ENCODE measurements around the gene TAF4.

TAF4 gene, protein sequence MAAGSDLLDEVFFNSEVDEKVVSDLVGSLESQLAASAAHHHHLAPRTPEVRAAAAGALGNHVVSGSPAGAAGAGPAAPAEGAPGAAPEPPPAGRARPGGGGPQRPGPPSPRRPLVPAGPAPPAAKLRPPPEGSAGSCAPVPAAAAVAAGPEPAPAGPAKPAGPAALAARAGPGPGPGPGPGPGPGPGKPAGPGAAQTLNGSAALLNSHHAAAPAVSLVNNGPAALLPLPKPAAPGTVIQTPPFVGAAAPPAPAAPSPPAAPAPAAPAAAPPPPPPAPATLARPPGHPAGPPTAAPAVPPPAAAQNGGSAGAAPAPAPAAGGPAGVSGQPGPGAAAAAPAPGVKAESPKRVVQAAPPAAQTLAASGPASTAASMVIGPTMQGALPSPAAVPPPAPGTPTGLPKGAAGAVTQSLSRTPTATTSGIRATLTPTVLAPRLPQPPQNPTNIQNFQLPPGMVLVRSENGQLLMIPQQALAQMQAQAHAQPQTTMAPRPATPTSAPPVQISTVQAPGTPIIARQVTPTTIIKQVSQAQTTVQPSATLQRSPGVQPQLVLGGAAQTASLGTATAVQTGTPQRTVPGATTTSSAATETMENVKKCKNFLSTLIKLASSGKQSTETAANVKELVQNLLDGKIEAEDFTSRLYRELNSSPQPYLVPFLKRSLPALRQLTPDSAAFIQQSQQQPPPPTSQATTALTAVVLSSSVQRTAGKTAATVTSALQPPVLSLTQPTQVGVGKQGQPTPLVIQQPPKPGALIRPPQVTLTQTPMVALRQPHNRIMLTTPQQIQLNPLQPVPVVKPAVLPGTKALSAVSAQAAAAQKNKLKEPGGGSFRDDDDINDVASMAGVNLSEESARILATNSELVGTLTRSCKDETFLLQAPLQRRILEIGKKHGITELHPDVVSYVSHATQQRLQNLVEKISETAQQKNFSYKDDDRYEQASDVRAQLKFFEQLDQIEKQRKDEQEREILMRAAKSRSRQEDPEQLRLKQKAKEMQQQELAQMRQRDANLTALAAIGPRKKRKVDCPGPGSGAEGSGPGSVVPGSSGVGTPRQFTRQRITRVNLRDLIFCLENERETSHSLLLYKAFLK

DNA sequence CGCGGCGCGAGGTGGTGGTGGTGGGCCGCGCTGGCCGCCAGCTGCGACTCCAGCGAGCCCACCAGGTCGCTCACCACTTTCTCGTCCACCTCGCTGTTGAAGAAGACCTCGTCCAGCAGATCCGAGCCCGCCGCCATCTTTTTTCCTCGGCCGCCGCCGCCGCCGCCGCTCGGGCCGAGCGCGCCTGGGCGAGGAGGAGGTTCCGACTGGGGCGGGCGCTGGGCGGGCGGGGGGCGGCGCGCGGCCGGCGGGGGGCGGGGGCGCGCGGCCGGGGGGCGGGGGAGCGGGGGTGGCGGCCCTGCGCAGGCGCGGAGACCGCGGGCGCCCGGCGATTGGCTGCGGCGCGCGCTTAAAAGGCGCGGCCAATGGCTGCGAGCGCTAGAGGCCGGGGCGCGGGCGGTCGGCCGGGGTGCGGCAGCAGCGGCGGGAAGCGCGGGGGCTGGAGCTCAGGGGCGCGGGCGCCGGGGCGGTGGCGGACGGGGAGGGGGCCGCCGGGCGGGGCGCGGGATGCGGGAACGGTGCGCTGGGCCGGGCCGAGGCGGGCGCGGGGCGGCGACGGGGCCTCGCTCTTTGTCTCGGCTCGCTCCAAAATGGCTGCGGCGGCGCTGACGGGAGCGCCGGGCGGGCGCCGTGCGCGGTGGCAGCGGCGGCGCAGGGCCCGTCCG lies at the start of gene TAF4:
Gene TAF4, minus strand, starts transcription at position 208 of the 665 bp plus-strand sequence. Its CDS starts 71 bp downstream, at position 137.
- Histone ChIP-seq H3K4me3 (ENCODE audit: low read depth, low read length) (peak within 1 kb of the TSS; percentile 68), H3K4me1 (ENCODE audit: control insufficient read depth, insufficient read depth, low read length) (peaks cover 24% of the 10 kb centered on the region), H3K36me3 (ENCODE audit: control insufficient read depth, insufficient read depth, low read length) (0 out of 2 replicates have a peak, but pooled peaks cover 2% of the 10 kb centered on the region), H3K27me3 (ENCODE audit: control insufficient read depth, insufficient read depth, low read length) (no peaks in the 10 kb centered on the region), H3K27ac (ENCODE audit: low read depth, low read length) (peak within 1 kb of the TSS; percentile 3; the same call in 1 of the 2 replicates), H3K9ac (ENCODE audit: low read length) (peak within 1 kb of the TSS; percentile 86), H3K9me3 (ENCODE audit: control insufficient read depth, insufficient read depth, low read depth, low read length) (no peaks in the 10 kb centered on the region)

DNA sequence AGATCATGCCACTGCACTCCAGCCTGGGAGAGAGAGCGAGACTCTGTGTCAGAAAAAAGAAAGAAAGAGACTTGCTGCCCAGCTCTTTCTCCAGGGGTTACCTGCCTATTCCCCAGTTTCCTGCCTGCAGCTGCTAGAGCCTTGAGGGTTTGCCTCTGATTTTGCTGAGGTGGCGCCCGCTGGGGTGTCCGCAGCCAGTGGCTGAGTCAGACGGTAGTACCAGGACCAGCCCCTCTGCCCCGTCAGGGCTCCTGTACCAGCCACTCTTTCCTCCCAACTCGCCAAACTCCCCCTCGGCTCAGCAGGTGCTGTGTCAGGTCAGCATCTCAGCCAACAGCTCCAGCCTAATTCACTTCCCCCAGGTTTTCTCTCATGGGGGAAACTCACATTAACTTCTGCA lies 49.2 kb upstream of the TAF4 start:
- no peak overlapping the region for H3K9ac ChIP-seq (ENCODE audit: low read length)

DNA sequence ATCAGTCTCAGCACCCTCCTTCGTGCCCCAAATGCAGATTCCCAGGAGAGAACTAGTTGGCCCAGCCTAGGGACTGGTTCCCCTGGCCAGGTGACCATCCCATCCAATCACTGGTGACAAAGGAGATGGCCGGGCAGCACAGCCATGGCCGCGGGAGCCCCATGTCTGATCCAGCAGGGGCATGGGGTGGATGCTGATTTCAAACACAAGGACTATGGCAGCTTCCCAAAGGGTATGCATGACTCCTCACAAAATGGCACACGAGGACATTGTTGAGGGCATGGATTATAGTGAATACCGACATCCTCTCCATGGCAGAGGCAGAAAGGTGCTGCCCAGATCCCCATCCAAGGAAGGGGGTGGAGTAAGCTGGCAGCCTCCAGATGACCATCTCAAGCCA lies 46.7 kb upstream of the TAF4 start:
- Histone ChIP-seq H3K36me3 (ENCODE audit: control insufficient read depth, insufficient read depth, low read length) (no peaks in the 10 kb centered on the region), H3K9me3 (ENCODE audit: control insufficient read depth, insufficient read depth, low read depth, low read length) (peaks cover 36% of the 10 kb centered on the region), H3K27ac (ENCODE audit: low read depth, low read length) (no peak overlapping the region)

More for the DNA sequence above, 49.2 kb upstream of the TAF4 start:
- Histone ChIP-seq H3K4me3 (ENCODE audit: low read depth, low read length) (no peak overlapping the region), H3K36me3 (ENCODE audit: control insufficient read depth, insufficient read depth, low read length) (no peaks in the 10 kb centered on the region), H3K27ac (ENCODE audit: low read depth, low read length) (no peak overlapping the region), H3K4me1 (ENCODE audit: control insufficient read depth, insufficient read depth, low read length) (peaks cover 7% of the 10 kb centered on the region; the same call in 1 of the 2 replicates), H3K9me3 (ENCODE audit: control insufficient read depth, insufficient read depth, low read depth, low read length) (peaks cover 16% of the 10 kb centered on the region), H3K27me3 (ENCODE audit: control insufficient read depth, insufficient read depth, low read length) (peaks cover 13% of the 10 kb centered on the region; the same call in 1 of the 2 replicates)

GRCh38 chr20:62111148-62111547 lies 45.5 kb upstream of the TAF4 start:
- Histone ChIP-seq H3K27me3 (ENCODE audit: control insufficient read depth, insufficient read depth, low read length) (no peaks in the 10 kb centered on the region), H3K9me3 (ENCODE audit: control insufficient read depth, insufficient read depth, low read depth, low read length) (peaks cover 40% of the 10 kb centered on the region), H3K4me3 (ENCODE audit: low read depth, low read length) (no peak overlapping the region), H3K27ac (ENCODE audit: low read depth, low read length) (no peak overlapping the region), H3K36me3 (ENCODE audit: control insufficient read depth, insufficient read depth, low read length) (no peaks in the 10 kb centered on the region), H3K4me1 (ENCODE audit: control insufficient read depth, insufficient read depth, low read length) (no peaks in the 10 kb centered on the region), H3K9ac (ENCODE audit: low read length) (no peak overlapping the region)

More for the DNA sequence above, 46.7 kb upstream of the TAF4 start:
- no peak overlapping the region for H3K4me3 ChIP-seq (ENCODE audit: low read depth, low read length)
- no peak overlapping the region for H3K9ac ChIP-seq (ENCODE audit: low read length)
- peaks cover 1% of the 10 kb centered on the region; the same call in 1 of the 2 replicates for H3K4me1 ChIP-seq (ENCODE audit: control insufficient read depth, insufficient read depth, low read length)
- H3K27me3 ChIP-seq (ENCODE audit: control insufficient read depth, insufficient read depth, low read length) = no peaks in the 10 kb centered on the region

- Histone ChIP-seq H3K4me3 (ENCODE audit: low read depth, low read length) (no peak overlapping the region), H3K9me3 (ENCODE audit: control insufficient read depth, insufficient read depth, low read depth, low read length) (peaks cover 28% of the 10 kb centered on the region), H3K36me3 (ENCODE audit: control insufficient read depth, insufficient read depth, low read length) (no peaks in the 10 kb centered on the region), H3K9ac (ENCODE audit: low read length) (no peak overlapping the region), H3K27ac (ENCODE audit: low read depth, low read length) (no peak overlapping the region), H3K4me1 (ENCODE audit: control insufficient read depth, insufficient read depth, low read length) (peaks cover 6% of the 10 kb centered on the region; the same call in 1 of the 2 replicates), H3K27me3 (ENCODE audit: control insufficient read depth, insufficient read depth, low read length) (peaks cover 5% of the 10 kb centered on the region; the same call in 1 of the 2 replicates)
Observed at GRCh38 chr20:62105592-62105991, 39.9 kb upstream of the TAF4 start.

DNA sequence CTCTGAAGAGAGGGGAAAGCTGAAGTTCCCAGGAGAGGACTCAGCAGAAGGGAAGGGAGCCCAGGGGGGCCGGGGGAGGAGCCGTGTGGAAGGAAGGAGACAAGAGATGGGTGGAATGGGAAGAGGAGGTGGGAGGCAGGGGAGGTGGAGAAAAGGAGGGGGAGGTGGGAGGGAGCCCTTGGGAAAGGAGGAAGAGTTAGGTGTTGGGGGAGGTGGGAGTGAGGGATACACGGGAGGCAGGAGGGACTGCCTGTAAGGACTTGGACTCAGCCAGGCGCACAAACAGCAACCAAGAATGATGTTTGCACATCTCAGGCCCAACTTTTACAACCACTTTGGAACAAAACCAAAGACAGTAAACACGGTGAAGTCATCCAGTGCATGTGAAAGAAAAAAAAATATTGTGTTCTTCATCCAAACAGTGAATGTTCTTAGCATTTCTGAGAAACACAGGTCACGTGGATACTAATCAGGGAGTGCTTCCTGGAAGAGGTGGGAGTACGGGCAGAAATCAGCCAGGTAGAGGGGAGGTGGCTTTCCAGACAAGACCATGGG lies 39.2 kb upstream of the TAF4 start:
- Histone ChIP-seq H3K9ac (ENCODE audit: low read length) (no peak overlapping the region), H3K4me1 (ENCODE audit: control insufficient read depth, insufficient read depth, low read length) (peaks cover 6% of the 10 kb centered on the region; the same call in 1 of the 2 replicates), H3K4me3 (ENCODE audit: low read depth, low read length) (no peak overlapping the region), H3K9me3 (ENCODE audit: control insufficient read depth, insufficient read depth, low read depth, low read length) (peaks cover 24% of the 10 kb centered on the region), H3K27ac (ENCODE audit: low read depth, low read length) (no peak overlapping the region), H3K27me3 (ENCODE audit: control insufficient read depth, insufficient read depth, low read length) (peaks cover 5% of the 10 kb centered on the region; the same call in 1 of the 2 replicates), H3K36me3 (ENCODE audit: control insufficient read depth, insufficient read depth, low read length) (no peaks in the 10 kb centered on the region)

DNA sequence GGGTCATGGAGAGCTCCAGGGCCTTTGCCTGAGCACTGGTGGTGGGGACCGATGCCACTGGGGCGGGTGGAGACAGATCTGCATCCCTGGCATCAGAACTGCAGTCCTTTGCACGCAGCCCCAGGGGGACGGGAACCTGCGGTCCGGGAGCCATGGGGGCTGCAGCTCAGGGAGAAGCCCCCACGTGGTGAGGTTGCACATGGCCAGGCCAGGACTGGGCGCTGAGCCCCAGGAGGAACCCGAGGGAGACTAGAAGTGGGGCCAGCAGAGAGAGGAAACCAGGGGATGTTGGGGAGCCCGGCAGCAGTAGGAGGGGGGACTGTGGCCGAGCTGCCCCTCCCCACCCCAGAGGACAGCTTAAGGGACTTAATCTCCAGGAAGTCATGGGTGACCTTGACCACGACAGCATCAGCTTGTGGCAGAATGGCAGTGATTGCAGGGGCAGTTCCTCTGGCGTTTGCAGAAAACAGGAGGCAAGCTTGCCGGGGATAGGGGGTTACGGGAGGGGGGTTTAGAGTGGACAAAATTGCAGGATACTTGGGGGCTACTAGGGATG lies 38.6 kb upstream of the TAF4 start:
- Histone ChIP-seq H3K27me3 (ENCODE audit: control insufficient read depth, insufficient read depth, low read length) (peaks cover 5% of the 10 kb centered on the region; the same call in 1 of the 2 replicates), H3K9me3 (ENCODE audit: control insufficient read depth, insufficient read depth, low read depth, low read length) (peaks cover 21% of the 10 kb centered on the region)

DNA sequence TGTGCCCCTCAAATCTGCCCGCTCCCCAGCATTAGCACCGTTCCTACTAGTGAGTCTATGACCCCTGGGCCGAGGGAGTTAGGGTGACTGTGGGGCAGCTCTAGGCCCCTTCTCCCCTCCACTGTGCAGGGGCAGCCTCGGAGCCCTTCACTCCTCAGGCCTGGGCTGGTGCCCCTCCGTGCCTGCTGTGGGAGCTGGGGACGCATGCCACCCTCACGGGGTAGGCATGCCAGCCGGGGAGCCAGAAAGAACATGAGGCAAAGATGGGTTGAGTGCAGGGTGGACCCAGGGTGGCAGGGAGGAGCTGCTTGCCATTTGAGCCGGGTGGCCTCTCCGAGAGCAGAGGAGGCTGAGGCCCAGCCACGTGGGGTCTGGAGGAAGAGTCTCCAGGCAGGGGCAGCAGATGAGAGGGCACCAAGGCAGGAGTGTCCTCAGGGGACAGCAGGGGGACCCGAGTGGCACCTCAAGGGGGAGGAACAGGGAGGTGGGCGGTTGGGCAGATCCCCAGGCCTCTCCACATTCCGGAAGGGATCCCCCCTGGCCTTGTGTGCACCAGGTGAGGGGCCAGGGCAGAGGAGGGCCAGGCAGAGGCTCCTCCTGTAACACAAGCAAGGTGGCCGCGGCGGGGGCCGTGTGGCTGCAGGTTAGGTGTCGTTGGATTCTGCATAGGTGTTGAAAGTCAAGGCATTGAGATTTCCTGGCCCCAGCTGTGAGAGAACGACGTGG lies 38.0 kb upstream of the TAF4 start:
- Histone ChIP-seq H3K4me1 (ENCODE audit: control insufficient read depth, insufficient read depth, low read length) (peaks cover 6% of the 10 kb centered on the region; the same call in 1 of the 2 replicates), H3K27ac (ENCODE audit: low read depth, low read length) (no peak overlapping the region), H3K4me3 (ENCODE audit: low read depth, low read length) (no peak overlapping the region), H3K9me3 (ENCODE audit: control insufficient read depth, insufficient read depth, low read depth, low read length) (peaks cover 14% of the 10 kb centered on the region), H3K27me3 (ENCODE audit: control insufficient read depth, insufficient read depth, low read length) (peaks cover 5% of the 10 kb centered on the region; the same call in 1 of the 2 replicates), H3K36me3 (ENCODE audit: control insufficient read depth, insufficient read depth, low read length) (no peaks in the 10 kb centered on the region), H3K9ac (ENCODE audit: low read length) (no peak overlapping the region)

More for the DNA sequence above, 38.6 kb upstream of the TAF4 start:
- no peak overlapping the region for H3K9ac ChIP-seq (ENCODE audit: low read length)
- H3K4me1 ChIP-seq (ENCODE audit: control insufficient read depth, insufficient read depth, low read length) = peaks cover 6% of the 10 kb centered on the region; the same call in 1 of the 2 replicates
- no peak overlapping the region for H3K27ac ChIP-seq (ENCODE audit: low read depth, low read length)
- H3K36me3 ChIP-seq (ENCODE audit: control insufficient read depth, insufficient read depth, low read length) = no peaks in the 10 kb centered on the region
- H3K4me3 ChIP-seq (ENCODE audit: low read depth, low read length) = no peak overlapping the region

GRCh38 chr20:62101078-62101477 lies 35.4 kb upstream of the TAF4 start:
- no peaks in the 10 kb centered on the region; the same call in 1 of the 2 replicates for H3K9me3 ChIP-seq (ENCODE audit: control insufficient read depth, insufficient read depth, low read depth, low read length)
- H3K27me3 ChIP-seq (ENCODE audit: control insufficient read depth, insufficient read depth, low read length) = peaks cover 5% of the 10 kb centered on the region; the same call in 1 of the 2 replicates

More at GRCh38 chr20:62101078-62101477, 35.4 kb upstream of the TAF4 start:
- Histone ChIP-seq H3K9ac (ENCODE audit: low read length) (no peak overlapping the region), H3K27ac (ENCODE audit: low read depth, low read length) (no peak overlapping the region), H3K4me3 (ENCODE audit: low read depth, low read length) (no peak overlapping the region), H3K36me3 (ENCODE audit: control insufficient read depth, insufficient read depth, low read length) (no peaks in the 10 kb centered on the region), H3K4me1 (ENCODE audit: control insufficient read depth, insufficient read depth, low read length) (peaks cover 6% of the 10 kb centered on the region; the same call in 1 of the 2 replicates)
